GM19397 (cell line): ENCODE measurements around the gene NXNL2.

Experiments used
- ATAC-seq: cut with Tn5 transposase; IDR thresholded peaks from one replicate; pipeline ENCODE4 v1.9.1; 2021; ENCODE audit warnings: mild to moderate bottlenecking, moderate library complexity; ENCODE audit not compliant: unreplicated experiment

Gene NXNL2

DNA sequence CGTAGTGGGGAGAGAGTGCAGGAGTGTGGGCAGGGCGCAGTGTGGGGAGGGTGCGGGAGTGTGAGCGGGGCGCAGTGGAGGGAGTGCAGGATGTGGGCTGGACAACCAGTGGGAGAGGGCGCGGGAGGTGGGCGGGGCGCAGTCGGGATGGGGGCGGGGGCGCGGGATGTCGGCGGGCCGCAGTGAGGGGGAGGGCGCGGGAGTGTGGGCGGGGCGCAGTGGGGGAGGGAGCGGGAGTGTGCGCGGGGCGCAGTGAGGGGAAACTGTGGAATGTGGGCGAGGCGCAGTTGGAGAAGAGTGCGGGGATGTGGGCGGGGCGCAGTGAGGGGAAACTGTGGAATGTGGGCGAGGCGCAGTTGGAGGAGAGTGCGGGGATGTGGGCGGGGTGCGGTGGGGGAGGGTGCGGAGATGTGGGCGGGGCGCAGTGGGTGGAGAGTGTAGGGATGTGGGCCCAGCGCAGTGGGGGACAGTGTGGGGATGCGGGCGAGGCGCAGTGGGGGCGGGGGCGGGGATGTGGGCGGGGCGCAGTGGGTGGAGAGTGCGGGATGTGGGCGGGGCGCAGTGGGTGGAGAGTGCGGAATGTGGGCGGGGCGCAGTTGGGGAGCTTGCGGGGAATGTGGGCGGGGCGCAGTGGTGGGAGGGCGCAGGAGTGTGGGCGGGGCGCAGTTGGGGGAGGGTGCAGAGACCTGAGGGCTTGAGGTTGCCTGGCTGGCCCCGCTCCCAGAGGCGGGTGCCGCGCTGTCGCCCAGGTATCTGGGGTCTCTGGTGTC is at the start of gene NXNL2:
NXNL2 (plus strand) TSS at position 723 of the 770 bp plus-strand sequence. CDS start 257 bp downstream, outside the sequence.
- ATAC-seq: no peak

DNA sequence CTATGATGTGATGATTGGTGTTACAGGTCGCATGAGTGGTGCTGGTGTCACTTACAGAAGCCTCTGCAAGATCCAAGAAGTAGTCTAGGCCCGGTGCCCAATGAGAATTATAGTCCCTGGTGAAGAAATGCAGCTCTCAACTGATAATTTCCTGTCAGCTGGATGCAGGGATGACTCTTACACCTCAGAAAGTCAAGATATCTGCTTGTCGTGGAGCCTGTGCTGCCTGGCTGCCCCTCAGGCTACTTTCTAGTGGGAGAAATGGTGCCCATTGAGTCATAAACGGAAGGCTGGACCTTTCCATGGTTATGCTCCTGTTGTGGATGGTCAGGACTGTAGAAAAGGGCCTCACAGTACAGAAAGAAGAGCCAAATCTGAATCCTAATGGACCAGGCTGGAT is 46.8 kb upstream of the NXNL2 start:
- ATAC-seq: no peak

DNA sequence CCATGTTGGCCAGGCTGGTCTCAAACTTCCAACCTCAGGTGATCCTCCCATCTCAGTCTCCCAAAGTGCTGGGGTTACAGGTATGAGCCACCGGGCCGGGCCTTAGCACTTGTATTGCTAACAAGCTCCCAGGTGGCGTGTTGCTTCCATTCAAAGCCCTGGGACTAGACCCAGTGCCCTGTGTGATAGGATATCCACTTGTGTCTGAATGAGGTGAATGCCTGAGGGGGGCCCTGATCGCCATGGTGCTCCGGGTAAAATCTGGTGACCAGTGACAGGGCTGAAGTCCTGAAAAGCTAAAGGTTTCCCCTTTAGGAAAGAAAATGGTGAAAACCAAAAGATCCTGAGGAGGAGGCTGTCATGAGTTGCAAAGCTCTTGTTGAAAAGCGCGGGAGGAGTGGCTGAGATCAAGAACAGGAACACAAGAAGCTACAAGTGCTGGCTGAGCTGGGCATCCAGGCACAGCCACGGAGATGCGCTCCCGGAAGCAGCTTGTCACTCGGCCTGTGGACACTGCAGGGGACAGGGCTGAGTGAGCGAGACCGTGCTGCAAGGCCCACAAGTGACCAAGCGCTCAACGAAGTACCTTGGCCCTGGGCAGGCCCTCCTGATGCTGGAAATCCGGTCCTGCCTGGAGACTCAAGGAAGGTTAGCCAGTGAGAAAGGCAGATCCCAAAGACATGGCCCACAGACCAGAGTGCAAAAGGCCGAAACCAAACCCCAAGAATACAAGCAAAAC is 39.8 kb upstream of the NXNL2 start:
- no peak for ATAC-seq

DNA sequence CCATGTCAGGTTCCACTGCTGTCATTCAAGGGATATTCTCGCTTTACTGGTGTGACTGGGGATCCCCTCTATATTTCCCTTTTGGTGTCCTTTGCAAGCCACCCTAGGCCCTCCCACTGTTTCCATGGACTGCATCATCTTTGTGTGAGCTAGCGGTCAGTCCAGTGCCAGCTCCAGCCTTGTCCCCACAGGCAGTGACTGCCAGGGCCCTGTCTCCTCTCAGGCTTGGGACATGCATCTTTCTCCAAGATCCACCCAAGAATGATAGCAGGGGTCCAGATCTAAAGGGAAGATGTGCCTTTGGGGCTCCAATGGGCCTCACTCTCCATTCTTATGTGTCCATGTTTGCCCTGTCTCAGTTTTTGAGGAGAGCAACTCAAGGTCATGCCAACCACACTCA is 37.8 kb upstream of the NXNL2 start:
- ATAC-seq: no peak

DNA sequence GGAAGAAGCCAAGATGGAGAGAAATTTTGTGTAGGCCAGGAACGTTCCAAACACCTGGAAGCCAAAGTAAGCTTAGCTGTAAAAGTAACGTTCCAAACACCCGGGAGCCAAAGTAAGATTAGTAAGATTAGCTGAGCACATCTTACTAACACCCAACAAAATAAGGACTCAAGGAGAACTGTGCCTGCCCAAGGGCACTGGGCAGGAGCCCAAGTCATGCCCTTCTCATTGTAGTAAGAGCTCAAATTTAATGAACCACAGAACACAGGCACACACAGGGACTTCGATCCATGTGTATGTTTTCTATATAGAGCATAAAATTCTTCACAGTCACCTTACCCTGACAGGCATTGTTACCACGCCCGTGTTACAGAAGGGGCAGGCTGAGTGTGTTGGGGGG is 36.1 kb upstream of the NXNL2 start:
- no peak for ATAC-seq

DNA sequence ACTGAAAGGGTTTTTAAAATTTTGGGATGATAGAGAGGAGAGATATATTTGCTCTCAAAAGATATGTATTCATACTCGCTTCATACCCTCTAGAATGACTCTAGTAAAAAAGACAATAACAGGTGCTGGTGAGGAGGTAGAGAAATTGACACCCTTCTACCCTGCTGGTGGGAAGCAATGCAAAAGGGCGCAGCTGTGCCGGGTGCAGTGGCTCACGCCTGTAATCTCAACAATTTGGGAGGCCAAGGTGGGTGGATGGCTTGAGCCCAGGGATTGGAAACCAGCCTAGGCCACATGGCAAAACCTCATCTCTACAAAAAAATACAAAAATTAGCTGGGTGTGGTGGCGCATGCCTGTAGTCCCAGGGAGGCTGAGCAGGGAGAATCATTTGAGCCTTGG is 33.9 kb upstream of the NXNL2 start:
- no peak for ATAC-seq

DNA sequence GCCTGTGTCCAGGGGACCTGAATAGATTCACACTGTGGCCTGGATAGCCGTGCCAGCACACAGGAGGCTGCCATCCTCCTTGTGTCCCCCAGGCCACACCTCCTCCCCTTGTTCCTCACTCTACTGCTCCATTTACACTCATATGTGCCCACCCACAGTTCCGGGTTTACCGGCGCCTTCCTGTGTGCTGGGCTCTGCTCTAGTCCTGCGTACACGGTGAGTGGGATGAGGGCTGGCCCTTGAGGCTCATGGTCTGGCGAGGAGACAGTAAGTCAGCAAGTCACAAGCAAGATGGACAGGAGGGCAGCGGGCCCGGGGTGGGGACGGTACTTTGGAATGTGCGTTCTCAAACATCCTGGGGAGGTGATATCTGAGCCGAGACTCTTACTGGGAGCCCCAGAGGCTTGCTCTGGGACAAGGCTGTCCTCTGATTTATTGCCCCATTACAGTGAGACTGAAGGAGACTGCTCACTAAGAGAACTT is 32.4 kb upstream of the NXNL2 start:
- no peak for ATAC-seq

DNA sequence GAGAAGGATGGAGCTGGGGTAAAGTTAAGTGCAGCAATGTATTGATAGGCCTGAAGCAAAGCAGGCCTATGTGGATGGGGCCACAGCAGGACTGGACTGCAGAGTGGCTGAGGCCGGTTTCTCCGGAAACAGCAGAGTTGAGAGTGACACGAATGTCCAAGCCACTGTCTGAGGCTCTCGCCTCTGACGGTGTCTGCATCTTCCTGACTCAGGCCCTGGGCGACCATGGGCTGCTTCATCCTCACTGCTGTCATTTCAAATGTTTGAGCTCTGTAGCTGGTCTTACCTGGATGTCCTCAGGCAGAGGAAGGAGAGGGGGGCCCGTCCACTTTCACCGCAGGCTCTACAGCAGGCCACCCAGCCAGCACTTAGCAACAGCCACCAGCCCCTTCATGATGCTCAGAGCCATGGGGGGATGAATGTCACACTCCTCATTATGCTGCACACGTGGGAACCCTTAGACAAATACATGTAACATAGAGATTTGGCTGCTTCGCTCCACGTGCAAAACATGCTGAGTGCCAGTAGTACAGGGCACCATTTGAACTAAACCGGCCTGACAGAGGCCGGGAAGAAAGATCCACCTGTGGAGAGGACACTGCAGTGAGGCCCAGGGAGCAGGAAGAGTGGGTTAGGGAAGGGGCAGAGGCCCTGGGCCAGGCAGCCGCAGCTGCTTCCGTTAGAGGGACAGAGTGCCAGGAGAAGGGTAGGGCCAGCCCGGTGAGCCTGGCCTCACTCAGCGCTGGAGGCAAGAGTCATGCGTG is 31.7 kb upstream of the NXNL2 start:
- ATAC-seq: no peak

DNA sequence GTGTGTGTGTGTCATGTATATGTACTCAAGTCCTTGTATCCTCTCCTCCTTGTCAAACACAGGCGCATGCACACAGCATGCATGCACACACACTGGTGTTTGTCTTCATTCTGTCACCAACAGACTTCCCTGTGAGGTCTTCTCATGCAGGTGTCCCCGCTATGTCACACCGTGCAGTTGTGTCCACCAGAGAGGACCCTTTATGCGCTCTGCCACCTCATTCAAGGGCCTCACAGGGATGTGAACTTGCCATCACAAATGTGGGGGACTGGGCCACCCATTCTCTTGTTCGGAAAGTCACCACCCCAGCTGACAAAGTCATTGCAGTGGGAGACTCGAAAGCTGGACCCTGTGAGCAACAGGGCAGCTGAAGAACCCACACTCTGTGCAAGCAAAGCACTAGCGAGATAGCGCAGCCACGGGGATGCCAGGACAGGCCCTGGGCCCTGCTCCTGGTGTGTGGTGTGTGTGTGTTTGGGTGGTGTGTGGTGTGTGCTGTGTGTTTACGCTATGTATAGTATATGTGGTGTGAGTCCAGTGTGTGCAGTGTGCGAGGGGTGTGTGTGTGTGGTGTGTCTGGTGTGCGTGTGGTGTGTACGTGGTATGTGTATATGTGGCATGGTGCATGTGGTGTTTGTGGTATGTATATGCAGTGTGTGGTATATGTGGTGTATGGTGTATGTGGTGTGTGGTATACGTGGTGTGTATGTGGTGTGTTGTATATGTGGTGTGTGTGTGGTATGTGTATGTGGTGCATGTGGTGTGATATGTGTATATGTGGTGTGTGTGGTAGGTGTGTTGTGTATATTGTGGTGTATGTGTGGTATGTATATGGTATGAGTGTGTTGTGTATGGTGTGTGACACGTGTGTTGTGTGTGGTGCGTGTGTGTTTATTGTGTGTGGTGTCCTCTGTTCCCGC is 30.9 kb upstream of the NXNL2 start:
- ATAC-seq: no peak

DNA sequence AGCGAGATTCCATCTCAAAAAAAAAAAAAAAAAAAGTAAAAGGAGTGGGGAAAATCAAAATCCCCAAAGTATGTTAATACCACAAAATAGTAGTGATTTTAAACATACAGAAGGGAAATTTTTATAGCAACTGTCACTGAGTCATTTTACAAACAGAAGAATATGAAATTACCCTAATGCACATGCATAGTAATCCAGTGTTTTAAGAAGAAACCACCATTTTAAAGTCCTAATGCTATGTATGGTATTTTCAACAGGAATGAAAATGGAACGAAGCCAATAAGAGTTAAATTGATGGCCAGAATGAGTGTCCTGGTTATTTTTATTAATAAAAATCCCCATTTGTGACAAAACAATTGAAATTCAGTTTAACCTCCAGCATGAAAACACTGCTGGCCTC is 26.7 kb upstream of the NXNL2 start:
- ATAC-seq: no peak

DNA sequence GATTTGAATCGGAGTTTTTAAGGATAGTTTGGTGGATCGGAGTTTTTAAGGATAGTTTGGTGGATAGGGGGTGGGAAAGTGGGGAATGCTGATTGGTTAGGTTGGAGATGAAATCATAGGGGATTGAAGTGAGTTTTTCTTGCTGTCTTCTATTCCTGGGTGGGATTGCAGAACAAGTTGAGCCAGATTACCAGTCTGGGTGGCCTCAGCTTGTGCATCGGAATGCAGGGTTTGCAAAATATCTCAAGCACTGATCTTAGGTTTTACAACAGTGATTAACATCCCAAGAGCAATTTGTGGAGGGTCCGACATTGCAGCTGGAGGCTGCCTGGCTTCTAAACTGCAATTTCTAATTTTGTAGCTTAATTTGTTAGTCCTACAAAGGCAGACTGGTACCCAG is 23.1 kb upstream of the NXNL2 start:
- ATAC-seq: no peak

DNA sequence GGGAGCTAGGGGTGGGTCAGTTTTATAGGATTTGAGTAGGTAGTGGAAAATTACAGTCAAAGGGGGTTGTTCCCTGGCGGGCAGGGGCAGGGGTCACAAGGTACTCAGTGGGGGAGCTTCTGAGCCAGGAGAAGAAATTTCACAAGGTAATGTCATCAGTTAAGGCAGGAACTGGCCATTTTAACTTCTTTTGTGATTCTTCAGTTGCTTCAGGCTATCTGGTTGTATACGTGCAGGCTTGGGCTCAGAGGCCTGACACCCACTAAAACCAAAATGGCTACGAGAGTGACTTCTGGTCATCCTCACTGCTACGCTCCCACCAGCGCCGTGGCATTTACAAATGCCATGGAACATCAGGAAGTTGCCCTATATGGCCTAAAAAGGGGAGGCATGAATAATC is 20.7 kb upstream of the NXNL2 start:
- ATAC-seq: no peak

DNA sequence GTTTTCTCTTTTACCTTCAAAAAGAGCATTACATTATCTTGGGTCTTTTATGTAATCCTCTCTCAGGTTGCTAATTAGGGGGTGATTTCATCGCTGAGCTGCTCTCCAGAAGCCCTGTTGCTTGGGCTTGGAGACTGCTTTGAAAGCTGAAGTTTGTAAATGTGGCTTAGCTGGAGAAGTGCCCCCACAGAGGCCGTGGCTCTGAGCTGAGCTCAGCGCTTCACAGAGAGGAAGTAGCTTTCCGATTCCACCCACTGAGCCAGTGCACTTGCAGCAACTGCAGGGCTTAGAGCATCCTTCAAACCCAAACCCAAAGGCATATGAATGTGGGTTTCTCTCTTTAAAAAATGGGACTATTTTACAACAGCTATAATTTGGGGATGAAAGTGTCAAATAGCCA is 13.7 kb upstream of the NXNL2 start:
- no peak for ATAC-seq

DNA sequence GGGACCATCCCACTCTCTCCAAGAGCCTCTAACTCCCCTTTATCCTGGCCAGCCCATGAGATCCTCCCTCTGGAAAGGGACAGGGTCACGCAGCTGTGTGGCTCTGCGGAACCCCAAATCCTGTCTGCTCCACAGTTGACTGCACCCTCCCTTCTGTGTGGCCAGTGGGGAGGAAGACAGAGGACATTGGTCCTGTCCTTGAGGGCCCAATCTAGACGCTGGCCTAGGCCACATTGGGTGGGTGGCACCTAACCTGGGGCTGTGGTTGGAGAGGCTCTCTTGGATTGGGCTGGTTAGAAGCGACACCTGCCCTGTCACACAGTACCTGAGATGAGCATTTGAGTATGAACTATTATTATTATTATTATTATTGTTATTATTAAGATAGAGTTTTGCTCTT is 12.6 kb upstream of the NXNL2 start:
- ATAC-seq: no peak

DNA sequence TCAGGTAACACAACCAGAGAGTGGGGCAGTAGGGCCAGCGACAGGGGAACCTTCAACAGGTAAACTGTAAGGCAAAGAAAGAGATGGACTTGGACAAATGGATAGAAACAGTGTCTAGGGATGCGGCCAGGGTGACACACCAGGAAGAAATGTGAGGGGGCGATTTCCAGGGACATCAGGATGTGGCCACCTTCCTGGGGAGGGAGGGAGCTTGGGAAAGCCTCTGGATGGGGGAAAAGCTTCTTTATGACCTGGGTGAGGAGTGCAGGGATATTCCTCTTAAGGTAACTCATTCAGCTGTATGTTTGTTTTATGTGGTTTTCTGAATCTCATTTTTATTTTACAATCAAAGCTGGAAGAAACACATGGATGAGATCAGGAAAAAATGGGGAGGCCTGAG is 11.9 kb upstream of the NXNL2 start:
- no peak for ATAC-seq

DNA sequence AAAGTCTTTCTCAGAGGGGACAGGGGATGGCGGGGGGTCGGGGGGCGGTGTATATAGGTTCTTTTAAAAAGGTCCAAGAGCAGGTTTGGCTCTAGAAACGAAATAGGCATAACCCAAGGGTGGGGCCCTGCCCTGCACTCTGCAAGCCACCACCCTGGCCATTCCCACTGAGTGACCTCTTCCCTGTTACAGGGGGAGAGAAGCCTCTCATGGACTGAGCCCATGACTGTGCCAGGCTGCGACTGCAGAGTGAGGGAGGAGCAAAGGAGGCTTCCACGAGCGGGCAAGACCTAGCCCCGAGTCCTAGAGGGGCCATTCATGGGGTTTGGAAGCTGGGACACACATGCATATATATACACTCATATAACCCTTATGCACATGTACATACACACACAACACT is 10.1 kb upstream of the NXNL2 start:
- no peak for ATAC-seq

DNA sequence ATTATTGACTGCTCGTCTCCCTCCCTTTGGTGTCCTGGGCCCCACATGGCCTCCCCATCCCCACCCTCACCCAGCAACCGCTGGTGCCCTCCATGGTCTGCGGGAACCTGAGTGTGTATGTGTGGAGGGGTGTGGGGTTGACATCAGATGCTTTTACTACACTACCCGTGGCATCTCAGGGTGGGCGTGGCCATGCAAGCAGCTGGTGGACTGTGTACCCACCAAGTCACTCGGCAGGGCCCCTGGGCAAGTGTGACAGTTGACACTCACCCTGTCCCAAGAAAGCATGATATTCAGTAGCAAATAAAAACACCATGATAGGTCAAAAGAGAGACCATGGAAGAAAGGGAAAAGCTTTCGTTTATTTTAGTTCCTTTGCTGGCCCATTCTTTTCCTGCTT is 7.4 kb upstream of the NXNL2 start:
- ATAC-seq: no peak

DNA sequence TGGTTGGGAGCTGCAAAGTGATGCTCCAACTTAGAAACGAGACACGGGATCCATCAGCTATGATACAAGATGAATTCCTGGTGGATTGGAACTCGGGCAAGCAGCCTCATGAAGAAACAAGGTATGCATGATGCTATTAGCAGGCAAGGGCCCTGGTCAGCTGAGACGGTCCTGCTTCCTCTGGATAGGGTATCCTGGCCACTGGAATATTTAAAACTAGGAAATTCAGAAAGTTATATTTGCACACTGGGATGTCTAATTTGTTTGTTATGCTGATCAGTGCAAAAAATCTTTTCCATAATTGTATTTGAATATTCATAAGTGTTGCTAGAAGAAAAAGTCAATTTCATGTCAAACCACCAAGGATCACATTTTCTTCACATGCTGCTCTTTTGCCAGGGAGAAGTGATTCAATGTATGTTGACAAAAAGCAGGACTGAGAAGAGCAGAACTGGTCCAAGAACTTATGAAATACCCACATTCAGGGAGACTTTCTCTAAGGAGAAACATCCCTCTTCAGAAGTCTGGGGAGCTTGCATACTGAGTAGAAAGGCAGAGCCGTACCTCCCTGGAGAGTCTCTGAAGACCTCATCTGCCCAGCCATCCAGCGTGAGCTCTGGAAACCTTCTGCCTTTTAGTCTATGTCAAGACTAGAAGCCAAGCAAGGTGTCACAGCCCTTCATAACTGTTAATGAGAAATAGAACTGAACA is 6.7 kb upstream of the NXNL2 start:
- ATAC-seq: no peak

DNA sequence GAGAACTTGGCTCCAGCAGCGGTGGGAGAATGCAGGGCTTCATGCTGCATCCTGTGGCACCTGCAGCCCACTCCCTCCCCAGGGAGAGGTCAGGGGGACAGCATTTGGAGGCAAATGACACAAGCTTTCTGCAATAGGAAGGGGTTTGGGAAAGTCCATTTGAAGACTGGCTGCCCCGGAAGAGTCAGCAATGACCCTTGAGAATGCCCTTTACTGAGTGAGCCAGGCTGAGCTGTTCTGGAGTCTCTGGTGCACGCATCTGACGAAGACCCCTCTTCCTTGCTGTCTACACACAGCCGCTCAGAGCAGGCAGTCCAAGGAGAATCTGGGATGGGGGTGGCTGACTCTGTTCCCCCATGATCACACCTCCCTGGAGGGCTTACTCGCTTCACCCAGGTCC is 5.5 kb upstream of the NXNL2 start:
- ATAC-seq: no peak

DNA sequence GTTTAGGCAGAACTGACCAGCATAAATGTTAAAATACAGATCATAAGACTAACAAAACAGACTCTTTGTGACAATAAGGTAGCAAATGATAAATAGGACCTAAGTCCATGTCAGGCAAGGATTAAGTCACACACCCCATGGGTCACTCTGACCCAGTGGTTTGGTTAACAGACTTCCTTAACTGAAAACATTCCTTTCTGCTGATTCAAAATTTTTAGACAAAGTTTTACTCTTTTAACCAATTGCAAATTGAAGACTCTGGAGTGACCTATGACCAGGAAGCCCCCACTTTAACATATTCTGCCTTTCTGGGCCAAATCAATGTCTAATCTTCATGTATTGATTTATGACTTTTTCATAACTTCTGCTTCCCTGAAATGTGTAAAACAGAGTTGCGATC is 4.9 kb upstream of the NXNL2 start:
- ATAC-seq: no peak
